ENCODE measurements around the gene FAM118B. TPM values are rescaled to one million over a fixed set of nuclear protein-coding genes. Genes with fewer than 3 reads are reported as not detected.

FAM118B gene
- total and polyA plus RNA-seq, 8 donors = 6.9 to 50.7 (median 23.5) TPM

DNA sequence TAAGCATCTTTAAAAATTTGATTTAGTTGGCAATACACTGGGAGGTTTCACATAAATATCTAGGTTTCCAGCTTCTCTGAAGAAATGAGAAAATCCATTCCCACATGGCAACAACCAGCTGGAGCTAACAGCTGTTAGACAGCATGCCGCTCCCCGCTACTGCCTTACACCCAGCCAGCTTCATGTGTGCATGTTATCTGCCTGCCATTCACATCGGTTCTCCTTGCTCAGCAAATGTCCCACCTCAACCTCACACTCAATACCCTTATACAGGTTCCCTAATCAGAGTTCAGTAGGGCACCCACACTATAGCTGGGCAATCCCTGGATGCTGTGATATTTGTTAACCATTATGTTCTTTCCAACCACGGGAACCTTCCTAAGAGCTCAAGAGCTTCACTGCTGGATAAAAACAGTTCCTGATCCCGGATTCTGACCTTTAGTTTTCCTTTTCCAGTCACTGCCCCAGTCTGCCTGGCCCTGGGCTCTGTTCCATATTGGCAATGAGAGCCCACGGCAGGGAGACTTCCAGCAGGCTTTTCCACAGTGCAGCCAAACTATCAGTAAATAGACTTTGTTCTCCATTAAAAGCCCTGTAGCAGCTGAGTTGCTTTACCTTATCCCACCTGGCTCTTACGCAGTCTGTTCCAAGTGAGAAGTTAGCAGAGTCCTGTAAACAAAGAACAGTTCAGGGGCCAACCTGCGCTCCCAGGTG is 8.8 kb upstream of the FAM118B start:
- Histone ChIP-seq H3K9me3 (no peaks in the 10 kb centered on the region), H3K27ac (peak overlapping the region; percentile 36 to 67 (median 59)), H3K27me3 (no peaks in the 10 kb centered on the region), H3K4me1 (peaks cover 0 to 28% (median 8%) of the 10 kb centered on the region in 4 donors), H3K4me3 (no peak overlapping the region), H3K36me3 (peaks cover 62 to 99% (median 92%) of the 10 kb centered on the region in 4 donors)
- DNase-seq = peak in 1 of 2 donors; percentile 76
- TF ChIP-seq, protein P1, sequence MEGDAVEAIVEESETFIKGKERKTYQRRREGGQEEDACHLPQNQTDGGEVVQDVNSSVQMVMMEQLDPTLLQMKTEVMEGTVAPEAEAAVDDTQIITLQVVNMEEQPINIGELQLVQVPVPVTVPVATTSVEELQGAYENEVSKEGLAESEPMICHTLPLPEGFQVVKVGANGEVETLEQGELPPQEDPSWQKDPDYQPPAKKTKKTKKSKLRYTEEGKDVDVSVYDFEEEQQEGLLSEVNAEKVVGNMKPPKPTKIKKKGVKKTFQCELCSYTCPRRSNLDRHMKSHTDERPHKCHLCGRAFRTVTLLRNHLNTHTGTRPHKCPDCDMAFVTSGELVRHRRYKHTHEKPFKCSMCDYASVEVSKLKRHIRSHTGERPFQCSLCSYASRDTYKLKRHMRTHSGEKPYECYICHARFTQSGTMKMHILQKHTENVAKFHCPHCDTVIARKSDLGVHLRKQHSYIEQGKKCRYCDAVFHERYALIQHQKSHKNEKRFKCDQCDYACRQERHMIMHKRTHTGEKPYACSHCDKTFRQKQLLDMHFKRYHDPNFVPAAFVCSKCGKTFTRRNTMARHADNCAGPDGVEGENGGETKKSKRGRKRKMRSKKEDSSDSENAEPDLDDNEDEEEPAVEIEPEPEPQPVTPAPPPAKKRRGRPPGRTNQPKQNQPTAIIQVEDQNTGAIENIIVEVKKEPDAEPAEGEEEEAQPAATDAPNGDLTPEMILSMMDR (IDR thresholded peaks at IDR 0.05) = no peak
- TF ChIP-seq POLR2AphosphoS5 (IDR thresholded peaks at IDR 0.05) = peak in 1 of 3 donors; percentile 2
- 32 to 57% (median 54%) methylated on average over 8 of the region's 8 CpGs for whole genome bisulfite sequencing, 5 donors
- intact Hi-C loops (cut with DNase I; ENCODE audit: low total_unique reads) = no loop called here

- no peak overlapping the region for H3K27ac ChIP-seq
- no peaks in the 10 kb centered on the region for H3K9me3 ChIP-seq
- intact Hi-C loops (cut with DNase I; ENCODE audit: low total_unique reads) = no loop called here
- DNase-seq = no peak
- H3K4me3 ChIP-seq = no peak overlapping the region
- 96 to 99% (median 97%) methylated on average over 12 to 14 of the region's 14 CpGs for WGBS, 5 donors
- H3K36me3 ChIP-seq = peaks cover 49 to 97% (median 84%) of the 10 kb centered on the region in 4 donors
- H3K27me3 ChIP-seq = no peaks in the 10 kb centered on the region
- TF ChIP-seq, protein P1 (IDR thresholded peaks at IDR 0.05) = no peak
- H3K4me1 ChIP-seq = peaks cover 0 to 43% (median 15%) of the 10 kb centered on the region in 4 donors
Measured at GRCh38 chr11:126205359-126205758, 6.2 kb upstream of the FAM118B start.

GRCh38 chr11:126207896-126208295 is 3.7 kb upstream of the FAM118B start:
- WGBS, 5 donors = 35 to 78% (median 50%) methylated on average over 2 of the region's 2 CpGs
- peaks cover 34 to 72% (median 59%) of the 10 kb centered on the region in 4 donors for H3K36me3 ChIP-seq
- no peaks in the 10 kb centered on the region for H3K27me3 ChIP-seq
- intact Hi-C loops (cut with DNase I; ENCODE audit: low total_unique reads) = no loop called here
- DNase-seq = no peak
- TF ChIP-seq, protein P1 (IDR thresholded peaks at IDR 0.05) = no peak
- no peak for TF ChIP-seq POLR2A (IDR thresholded peaks at IDR 0.05)
- no peak for TF ChIP-seq EP300 (IDR thresholded peaks at IDR 0.05)
- TF ChIP-seq POLR2AphosphoS5 (IDR thresholded peaks at IDR 0.05) = no peak
- H3K4me3 ChIP-seq = no peak overlapping the region
- H3K27ac ChIP-seq = no peak overlapping the region
- peaks cover 13 to 49% (median 29%) of the 10 kb centered on the region in 4 donors for H3K4me1 ChIP-seq
- H3K9me3 ChIP-seq = no peaks in the 10 kb centered on the region

GRCh38 chr11:126210871-126211235 is 729 bp upstream of the FAM118B start:
- intact Hi-C loops (cut with DNase I; ENCODE audit: low total_unique reads) = no loop called here

More at GRCh38 chr11:126210871-126211235, 729 bp upstream of the FAM118B start:
- H3K27me3 ChIP-seq = no peaks in the 10 kb centered on the region
- DNase-seq = no peak
- peaks cover 10 to 42% (median 29%) of the 10 kb centered on the region in 4 donors for H3K36me3 ChIP-seq
- H3K9me3 ChIP-seq = no peaks in the 10 kb centered on the region
- peaks cover 14 to 68% (median 52%) of the 10 kb centered on the region in 4 donors for H3K4me1 ChIP-seq
- no peak for TF ChIP-seq POLR2A (IDR thresholded peaks at IDR 0.05)
- no peak for TF ChIP-seq EP300 (IDR thresholded peaks at IDR 0.05)
- TF ChIP-seq, protein P1 (IDR thresholded peaks at IDR 0.05) = no peak
- TF ChIP-seq POLR2AphosphoS5 (IDR thresholded peaks at IDR 0.05) = no peak
- H3K4me3 ChIP-seq = peak overlapping the region; percentile 64 to 97 (median 90)
- 3 to 5% (median 4%) methylated on average over 20 of the region's 20 CpGs for WGBS, 5 donors
- peak overlapping the region in 4 of 5 donors; percentile 69 to 91 (median 82) for H3K27ac ChIP-seq

All from stomach (tissue), 9 donors.